Lower lobe of right lung (tissue), 2 donors: ENCODE measurements around the gene SHISA6. TPM values are rescaled to one million over a fixed set of nuclear protein-coding genes. Genes with fewer than 3 reads are reported as not detected.

Experiments used
- ATAC-seq, 2 donors: fragments of 200-7000 bp; cut with Tn5 transposase; one replicate each; pipeline ENCODE4 v1.9.1; 2020 to 2022; ENCODE audit warnings: mild to moderate bottlenecking in 2 of 2, moderate library complexity in 2 of 2
- DNase-seq: peaks from one replicate; pipeline ENCODE4 v3.0.0-alpha.2; 2020
- H3K27ac ChIP-seq: fragments of 200-600 bp; one replicate; pipeline ENCODE4 v1.8.0; 2022
- H3K27me3 ChIP-seq: fragments of 200-600 bp; one replicate; pipeline ENCODE4 v1.8.0; 2022; ENCODE audit warnings: low read depth
- H3K36me3 ChIP-seq: fragments of 200-600 bp; one replicate; pipeline ENCODE4 v1.8.0; 2022; ENCODE audit warnings: mild to moderate bottlenecking
- H3K4me1 ChIP-seq: fragments of 200-600 bp; one replicate; pipeline ENCODE4 v1.8.0; 2022
- H3K4me3 ChIP-seq: fragments of 200-600 bp; one replicate; pipeline ENCODE4 v1.8.0; 2022; ENCODE audit warnings: mild to moderate bottlenecking
- H3K9me3 ChIP-seq: fragments of 200-600 bp; one replicate; pipeline ENCODE4 v1.8.0; 2022
- intact Hi-C: fragments of 100-400 bp; cut with DNase I; formaldehyde crosslinking; loops from one replicate; pipeline ENCODE4 v1.11.0; 2022
- total RNA-seq: library from RNA; stranded (reverse); fragmentation: NEBNext Ultra II Directional; extraction: Animal tissue kit (Norgen Biotek cat#: 25700); gene quantifications from one replicate; pipeline ENCODE4 v1.2.1, GENCODE V29; 2021
- TF ChIP-seq, protein P1 (sequence below): fragments of 200-600 bp; IDR thresholded peaks from one replicate; pipeline ENCODE4 v1.8.0; 2022; ENCODE audit warnings: antibody characterized with exemption, mild to moderate bottlenecking
- donor health status: DM: no; HTN: yes; CAD: no; lungs with severe emphysema.

SHISA6 gene
- total RNA-seq, 1 donor from 2014 or later, result 0.44 TPM

DNA sequence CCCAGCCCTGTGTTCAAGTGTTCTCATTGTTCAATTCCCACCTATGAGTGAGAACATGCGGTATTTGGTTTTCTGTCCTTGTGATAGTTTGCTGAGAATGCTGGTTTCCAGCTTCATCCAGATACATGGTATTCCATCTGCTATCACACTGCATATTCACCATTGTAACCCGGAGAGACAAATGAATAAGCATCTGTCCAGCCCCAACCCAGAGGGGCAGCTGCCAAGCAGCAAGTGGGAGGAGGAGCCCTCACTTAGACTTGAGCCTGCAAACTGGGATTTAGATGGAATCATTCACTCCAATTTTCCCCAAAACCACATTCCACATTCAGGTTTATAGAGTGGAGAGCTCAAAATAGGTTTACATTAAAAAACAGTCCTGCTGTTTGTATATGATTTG lies 41.6 kb downstream of the SHISA6 start:
- Histone ChIP-seq H3K9me3 (peaks cover 7% of the 10 kb centered on the region), H3K27me3 (no peaks in the 10 kb centered on the region), H3K4me3 (no peak overlapping the region), H3K27ac (no peak overlapping the region), H3K36me3 (no peaks in the 10 kb centered on the region), H3K4me1 (no peaks in the 10 kb centered on the region)
- TF ChIP-seq, protein P1, sequence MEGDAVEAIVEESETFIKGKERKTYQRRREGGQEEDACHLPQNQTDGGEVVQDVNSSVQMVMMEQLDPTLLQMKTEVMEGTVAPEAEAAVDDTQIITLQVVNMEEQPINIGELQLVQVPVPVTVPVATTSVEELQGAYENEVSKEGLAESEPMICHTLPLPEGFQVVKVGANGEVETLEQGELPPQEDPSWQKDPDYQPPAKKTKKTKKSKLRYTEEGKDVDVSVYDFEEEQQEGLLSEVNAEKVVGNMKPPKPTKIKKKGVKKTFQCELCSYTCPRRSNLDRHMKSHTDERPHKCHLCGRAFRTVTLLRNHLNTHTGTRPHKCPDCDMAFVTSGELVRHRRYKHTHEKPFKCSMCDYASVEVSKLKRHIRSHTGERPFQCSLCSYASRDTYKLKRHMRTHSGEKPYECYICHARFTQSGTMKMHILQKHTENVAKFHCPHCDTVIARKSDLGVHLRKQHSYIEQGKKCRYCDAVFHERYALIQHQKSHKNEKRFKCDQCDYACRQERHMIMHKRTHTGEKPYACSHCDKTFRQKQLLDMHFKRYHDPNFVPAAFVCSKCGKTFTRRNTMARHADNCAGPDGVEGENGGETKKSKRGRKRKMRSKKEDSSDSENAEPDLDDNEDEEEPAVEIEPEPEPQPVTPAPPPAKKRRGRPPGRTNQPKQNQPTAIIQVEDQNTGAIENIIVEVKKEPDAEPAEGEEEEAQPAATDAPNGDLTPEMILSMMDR, result no peak
- intact Hi-C loops, result no loop called here
- DNase-seq, result no peak
- ATAC-seq, result no peak

DNA sequence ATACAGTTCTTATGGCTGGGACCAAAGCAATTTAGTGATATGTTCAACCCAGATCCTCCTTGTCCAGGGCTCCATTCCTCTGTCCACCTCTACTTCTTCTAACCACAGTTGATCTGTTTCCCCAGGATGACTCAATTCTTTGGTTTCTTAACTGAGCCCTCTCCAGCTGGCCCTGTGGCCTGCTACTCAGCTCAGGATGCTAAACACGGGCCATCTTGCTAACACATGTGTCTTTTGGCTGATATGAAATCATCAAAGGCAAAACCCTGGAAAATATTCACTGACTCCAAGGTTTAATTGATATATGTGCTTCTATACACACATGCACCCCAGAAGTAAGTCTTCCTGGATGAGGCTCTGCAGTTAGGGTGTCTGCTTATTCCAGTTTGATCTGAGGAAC lies 43.8 kb downstream of the SHISA6 start:
- no peaks in the 10 kb centered on the region for H3K36me3 ChIP-seq
- H3K9me3 ChIP-seq, result peaks cover 7% of the 10 kb centered on the region
- H3K27ac ChIP-seq, result no peak overlapping the region
- H3K27me3 ChIP-seq, result no peaks in the 10 kb centered on the region
- ATAC-seq (no peak), DNase-seq (no peak)
- intact Hi-C loops, result no loop called here
- TF ChIP-seq, protein P1, result no peak
- no peak overlapping the region for H3K4me3 ChIP-seq
- no peaks in the 10 kb centered on the region for H3K4me1 ChIP-seq

DNA sequence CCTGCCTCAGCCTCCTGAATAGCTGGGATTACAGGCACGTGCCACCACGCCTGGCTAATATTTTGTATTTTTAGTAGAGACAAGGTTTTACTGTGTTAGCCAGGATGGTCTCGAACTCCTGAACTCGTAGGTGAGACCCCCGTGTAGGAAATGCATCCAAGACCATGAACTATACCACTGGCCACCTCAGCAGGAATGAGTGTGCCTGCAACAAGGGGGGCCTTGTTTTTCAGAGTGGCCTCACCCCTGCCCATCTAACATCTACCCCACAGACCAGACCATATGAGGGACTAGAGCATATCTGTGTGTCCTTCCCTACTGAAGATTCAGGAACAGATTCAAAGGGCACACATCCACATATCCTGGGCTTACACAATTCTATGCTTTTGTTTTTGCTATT lies 44.9 kb downstream of the SHISA6 start:
- no peaks in the 10 kb centered on the region for H3K4me1 ChIP-seq
- no peak overlapping the region for H3K27ac ChIP-seq
- H3K27me3 ChIP-seq, result no peaks in the 10 kb centered on the region
- TF ChIP-seq, protein P1, result no peak
- ATAC-seq (no peak), DNase-seq (no peak)
- intact Hi-C loops, result no loop called here
- no peak overlapping the region for H3K4me3 ChIP-seq
- H3K9me3 ChIP-seq, result peaks cover 7% of the 10 kb centered on the region
- no peaks in the 10 kb centered on the region for H3K36me3 ChIP-seq

DNA sequence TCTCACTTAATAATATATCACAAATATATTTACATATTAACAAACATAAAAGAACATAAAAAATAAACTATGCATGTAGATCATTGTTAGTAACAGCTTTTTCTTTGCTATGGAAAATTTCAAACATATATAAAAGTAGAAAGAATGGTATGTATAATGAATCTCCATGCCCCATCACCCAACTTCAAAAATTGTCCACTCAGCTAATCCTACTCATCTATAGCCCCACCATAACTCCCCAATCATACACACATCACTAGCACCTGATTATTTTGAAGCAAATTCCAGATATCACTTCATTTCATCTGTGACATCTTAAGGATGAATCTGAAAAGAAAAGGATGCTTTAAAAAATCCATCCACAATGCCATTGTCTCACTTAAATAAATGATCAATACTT lies 46.8 kb downstream of the SHISA6 start:
- no peak for DNase-seq
- TF ChIP-seq, protein P1, result no peak
- no peaks in the 10 kb centered on the region for H3K4me1 ChIP-seq
- no peak overlapping the region for H3K4me3 ChIP-seq
- H3K36me3 ChIP-seq, result no peaks in the 10 kb centered on the region
- no peak overlapping the region for H3K27ac ChIP-seq
- no peaks in the 10 kb centered on the region for H3K27me3 ChIP-seq
- ATAC-seq, result no peak
- no peaks in the 10 kb centered on the region for H3K9me3 ChIP-seq
- intact Hi-C loops, result no loop called here

DNA sequence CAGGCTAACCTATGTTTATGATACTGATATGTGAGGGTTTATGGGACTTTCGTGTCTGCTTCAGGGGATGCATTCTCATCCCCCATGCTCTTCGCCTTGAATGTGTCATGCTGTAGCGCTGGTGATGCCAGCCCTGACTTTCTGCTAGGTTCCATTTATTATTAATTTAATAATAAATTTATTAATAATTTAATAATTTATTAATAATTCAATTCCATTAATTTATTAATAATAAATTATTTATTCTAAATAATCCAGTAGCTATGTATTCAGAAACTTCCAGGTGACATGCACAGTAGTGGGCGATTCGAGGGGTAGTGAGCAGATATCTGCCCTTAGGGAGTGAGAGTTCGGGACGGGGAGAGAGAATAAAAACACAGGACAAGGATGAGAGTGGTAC lies 49.8 kb downstream of the SHISA6 start:
- no peaks in the 10 kb centered on the region for H3K36me3 ChIP-seq
- H3K27me3 ChIP-seq, result no peaks in the 10 kb centered on the region
- no peaks in the 10 kb centered on the region for H3K9me3 ChIP-seq
- no peaks in the 10 kb centered on the region for H3K4me1 ChIP-seq
- ATAC-seq (no peak), DNase-seq (no peak)
- TF ChIP-seq, protein P1, result no peak
- H3K4me3 ChIP-seq, result no peak overlapping the region
- intact Hi-C loops, result no loop called here
- no peak overlapping the region for H3K27ac ChIP-seq

DNA sequence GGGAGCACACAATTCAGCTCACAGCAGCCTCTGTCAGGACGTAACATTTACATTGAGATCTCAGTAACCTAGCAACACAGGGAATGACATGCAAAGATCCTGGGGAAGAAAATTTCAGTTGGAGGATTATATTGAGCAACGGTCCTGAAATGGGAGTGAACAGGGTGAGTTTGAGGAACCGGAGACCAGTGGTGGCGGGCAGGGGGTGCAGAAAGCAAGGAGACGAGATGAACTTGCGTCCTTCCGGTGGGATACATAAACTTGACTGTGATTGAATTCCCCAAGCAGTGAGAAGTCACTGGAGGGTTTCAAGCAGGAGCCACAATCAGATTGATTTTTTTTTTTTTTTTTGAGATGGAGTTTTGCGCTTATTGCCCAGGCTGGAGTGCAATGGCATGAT lies 51.5 kb downstream of the SHISA6 start:
- Histone ChIP-seq H3K4me3 (no peak overlapping the region), H3K27me3 (no peaks in the 10 kb centered on the region), H3K36me3 (no peaks in the 10 kb centered on the region), H3K27ac (no peak overlapping the region), H3K4me1 (no peaks in the 10 kb centered on the region), H3K9me3 (no peaks in the 10 kb centered on the region)
- intact Hi-C loops, result no loop called here
- TF ChIP-seq, protein P1, result no peak
- DNase-seq (no peak), ATAC-seq (no peak)
